Activated CD4-positive, alpha-beta T cell treated with anti-CD3 and anti-CD28 coated beads, Interleukin-2, amount 50 U/mL, for 48 hours (primary cell): ENCODE measurements around the gene BARX1.
"Not testable (repeated sequence)": the region's sequence is repeated elsewhere in the genome, so short reads cannot be mapped to it uniquely, and the experiment has no call there.

ENCODE experiments used
- DNase-seq, 2 experiments: peaks; one replicate each; pipeline ENCODE4 v3.0.0-alpha.2; 2020

BARX1 gene

DNA sequence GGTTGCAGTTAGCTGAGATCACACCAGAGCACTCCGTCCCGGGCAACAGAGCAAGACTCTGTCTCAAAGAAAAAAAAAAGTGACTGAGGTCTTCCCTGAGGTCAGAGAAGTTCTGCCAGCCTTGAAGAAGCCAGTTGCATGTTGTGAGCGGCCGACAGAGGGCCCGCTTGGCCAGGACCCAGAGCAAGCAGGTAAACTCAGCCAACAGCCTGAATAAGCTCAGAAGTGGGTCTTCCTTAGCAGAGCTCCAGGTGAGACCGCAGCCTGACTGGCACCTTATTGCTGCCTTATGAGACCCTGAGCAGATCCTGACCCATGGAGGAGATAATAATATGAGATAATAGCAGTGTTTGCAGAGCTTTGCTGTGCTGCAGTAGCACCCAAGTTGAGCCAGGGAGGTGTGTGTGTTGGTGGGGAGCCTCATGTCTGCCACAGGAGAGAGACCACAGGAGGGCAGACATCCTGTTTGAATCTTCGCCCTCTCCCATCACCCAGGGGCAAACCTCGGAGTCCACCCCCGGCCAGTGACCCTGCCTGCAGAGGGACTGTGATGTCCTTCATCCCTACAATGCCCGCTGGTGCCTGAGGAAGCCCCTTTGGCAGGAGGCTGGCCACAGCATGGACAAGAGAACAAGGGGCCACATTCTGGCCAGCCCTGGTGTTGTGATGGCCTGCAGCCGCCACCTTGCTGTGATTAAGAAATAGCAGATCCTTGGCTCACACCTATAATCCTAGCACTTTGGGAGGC lies 10.8 kb upstream of the BARX1 start:
- no peak for DNase-seq

DNA sequence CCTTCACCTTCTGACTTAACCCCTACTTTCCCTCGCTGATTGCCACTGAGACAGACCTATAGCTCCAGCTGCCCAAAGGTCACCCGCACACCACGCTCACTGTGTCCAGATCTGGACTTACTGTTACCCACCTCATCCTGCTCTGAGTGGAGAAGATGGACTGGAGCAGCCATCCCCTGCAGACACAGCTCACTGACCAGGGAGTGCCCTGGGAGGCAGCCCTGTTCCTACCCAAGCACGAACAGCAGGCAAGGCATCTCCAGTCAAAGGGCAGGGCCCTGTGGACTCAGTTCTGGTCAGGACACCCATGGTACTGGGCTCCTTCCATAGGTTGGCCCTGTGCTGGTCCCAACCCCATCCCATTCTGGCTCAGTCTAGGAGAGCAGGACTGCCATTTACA lies 9.5 kb upstream of the BARX1 start:
- DNase-seq: no peak

DNA sequence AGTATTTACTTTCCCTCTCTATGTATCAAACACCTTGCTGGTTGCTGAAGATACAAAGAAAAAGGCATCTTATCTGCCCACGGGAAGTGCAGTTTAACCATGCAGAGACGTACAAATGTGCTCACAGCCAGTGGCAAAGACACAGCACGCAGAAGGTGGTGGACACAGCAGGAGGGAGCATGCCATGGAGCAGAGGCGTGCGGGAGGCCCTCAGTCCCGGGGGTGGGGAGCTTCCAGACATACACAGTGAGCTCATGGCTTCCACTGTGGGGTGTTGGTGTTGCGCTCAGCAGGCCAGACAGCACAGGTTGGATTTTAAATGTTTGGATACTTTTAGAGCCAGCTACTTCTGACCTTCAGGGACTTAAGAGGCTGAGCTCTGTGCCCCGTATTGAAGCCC lies 8.8 kb upstream of the BARX1 start:
- DNase-seq: no peak

DNA sequence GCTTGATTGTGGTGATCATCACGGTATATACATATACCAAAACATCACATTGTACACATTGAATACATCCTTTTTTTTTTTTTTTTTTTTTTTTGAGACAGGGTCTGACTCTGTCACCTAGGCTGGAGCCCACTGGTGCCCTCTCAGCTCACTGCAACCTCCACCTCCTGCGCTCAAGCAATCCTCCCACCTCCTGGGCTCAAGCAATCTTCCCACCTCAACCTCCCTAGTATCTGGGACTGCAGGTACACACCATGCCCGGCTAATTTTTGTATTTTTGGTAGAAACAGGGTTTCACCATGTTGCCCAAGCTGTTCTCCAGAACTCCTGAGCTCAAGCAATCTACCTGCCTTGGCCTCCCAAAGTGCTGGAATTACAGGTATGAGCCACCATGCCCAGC lies 8.3 kb upstream of the BARX1 start:
- DNase-seq: not testable (repeated sequence)

DNA sequence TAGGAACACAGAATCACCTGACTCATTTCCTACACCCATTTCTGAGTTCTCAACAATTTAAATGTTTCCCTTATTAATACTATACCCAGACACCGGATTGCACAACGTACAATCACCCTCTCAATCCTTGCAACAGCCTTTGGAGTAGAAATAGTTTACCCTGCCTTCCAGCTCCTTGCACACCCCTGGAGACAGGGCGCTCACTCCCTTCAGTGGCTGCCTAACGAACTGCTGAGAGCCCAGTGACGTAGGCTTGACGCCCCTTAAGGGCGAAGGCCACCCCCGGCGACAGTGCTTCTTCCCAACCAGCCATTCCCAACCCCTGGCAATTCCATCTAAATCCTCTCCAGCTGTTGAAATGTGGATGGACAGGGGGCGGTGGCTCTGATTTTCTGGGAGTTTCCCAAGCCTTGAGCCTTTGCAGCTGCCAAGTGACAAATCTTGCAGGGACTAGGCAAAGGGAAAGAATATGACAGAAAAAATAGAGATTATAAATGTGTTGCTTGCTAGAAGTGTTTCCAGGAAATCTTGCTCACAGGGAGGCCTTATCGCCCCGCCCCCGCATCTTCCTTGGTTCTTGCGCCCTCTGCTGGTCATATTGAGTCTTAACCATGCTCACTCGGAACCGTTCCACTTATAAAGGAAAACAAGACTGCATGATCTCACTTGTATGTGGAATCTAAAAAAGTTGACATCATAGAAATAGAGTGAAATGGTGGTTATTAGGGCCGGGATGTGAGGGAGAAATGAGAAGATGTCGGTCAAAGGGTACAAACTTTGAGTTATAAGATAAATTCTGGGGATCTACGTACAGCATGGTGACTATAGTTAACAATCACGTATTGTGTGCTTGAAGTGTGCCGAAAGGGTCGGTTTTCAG lies 7.6 kb upstream of the BARX1 start:
- DNase-seq: peak; percentile 76 to 84

DNA sequence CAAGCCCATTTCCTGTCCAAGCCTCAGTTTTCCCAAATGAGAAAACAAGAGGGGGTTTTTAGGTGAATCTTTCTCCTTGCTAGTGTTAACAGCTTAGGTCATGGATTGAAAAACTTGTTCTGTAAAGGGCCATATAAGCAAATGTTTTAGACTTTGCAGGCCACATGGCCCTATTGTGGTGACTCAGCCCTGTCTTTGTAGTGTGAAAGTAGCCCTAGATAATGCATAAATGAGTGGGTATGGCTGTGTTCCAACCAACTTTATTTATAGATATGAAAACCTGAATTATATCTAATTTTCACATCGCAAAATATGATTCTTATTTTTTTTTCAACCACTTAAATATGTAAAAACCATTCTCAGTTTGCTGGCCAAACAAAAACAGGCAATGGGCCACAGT lies 6.9 kb upstream of the BARX1 start:
- no peak for DNase-seq

DNA sequence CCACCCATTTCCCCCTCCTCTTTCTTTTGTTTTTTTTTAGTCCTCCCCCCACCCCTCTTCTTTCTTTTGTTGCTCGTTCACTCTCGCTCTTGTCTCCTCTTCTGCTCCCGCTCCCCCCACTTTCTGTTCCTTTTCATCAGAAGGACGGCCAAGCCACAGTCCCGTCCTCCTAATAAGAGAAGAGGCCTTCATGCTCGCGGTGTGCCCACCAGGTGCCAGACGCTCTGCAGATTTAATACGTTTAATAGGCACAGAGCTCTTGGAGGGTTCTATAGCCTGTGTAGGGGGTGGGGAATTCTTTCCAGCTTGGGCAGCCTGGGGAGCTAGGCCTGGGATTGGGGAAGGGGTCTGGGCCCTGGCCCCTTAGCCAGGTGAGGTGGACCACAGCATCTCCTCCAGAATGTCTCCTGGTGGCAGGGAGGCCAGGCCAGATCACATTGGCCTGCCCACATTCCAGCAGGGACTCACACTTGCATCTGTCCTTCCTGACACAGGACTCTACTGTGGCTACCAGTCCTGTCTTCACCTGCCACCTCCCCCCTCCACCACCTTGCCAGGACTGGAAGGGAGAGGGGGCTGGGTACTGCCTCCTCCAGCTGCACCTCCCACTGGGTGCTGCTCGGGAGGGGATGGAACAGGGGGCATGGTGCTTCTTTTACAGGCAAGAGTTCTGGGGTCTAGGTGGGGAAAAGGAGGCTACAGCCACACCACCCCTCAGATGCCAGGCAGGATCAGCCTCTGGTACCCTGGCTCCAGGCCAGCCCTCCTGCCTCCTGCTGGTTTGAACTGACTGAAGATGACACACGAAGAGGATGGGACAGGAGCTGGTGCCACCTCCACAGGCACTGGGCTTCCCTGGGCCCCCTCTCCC lies 6.1 kb upstream of the BARX1 start:
- DNase-seq: no peak

DNA sequence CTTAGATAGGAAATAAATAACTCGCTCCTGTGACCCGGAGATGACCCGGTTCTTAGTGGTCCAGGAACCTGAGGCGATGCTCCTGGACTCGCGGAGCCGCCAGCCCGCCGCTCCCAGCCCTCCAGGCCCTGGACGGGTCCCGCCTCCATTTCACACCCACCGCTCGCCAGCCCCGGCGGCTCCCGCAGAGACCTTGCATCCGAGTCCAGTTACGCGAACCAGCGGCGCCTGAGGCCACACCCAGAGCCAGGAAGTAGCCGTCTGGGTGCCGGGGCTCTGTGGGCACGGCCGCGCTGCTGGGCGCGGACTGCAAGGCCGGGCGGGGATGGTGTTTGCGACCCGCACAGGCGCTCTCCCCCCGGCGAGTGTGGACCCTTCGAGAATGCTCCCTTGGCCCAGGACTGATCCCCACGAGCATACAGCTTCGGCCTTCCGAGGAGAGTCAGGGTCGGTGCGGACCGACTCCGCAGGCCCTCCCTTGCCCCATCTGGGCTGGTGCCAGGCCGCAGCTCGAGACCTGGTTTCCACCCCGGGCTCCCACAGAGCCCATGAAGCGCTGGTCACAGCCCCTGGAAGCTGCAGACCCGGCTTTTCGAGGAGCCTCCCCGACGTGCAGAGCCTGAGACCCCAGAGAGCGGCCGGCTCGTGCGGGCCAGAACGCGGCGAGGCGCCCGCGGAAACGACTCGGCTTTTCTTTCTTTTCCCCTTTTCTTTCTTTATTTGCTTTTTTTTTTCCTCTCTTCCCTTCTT lies 5.2 kb upstream of the BARX1 start:
- no peak for DNase-seq

DNA sequence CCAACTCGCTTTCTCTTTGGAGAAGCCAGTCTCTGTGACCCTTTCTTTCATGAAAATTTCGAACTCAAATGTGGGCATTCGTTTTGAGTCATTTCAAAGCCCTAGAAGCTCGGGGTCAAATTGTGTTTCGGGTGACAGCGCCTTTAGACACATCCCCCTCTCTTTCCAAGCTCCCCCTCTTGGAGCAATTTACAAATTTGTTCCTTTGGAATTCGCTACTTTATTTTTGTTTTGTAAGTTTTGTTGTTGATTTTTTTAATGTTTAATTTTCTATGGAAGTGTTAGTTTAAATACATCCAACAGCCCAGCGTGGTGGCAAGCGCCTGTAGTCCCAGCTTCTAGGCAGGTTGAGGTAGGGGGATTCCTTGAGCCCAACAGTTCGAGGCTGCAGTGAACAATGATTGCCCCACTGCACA lies 4.6 kb upstream of the BARX1 start:
- no peak for DNase-seq

DNA sequence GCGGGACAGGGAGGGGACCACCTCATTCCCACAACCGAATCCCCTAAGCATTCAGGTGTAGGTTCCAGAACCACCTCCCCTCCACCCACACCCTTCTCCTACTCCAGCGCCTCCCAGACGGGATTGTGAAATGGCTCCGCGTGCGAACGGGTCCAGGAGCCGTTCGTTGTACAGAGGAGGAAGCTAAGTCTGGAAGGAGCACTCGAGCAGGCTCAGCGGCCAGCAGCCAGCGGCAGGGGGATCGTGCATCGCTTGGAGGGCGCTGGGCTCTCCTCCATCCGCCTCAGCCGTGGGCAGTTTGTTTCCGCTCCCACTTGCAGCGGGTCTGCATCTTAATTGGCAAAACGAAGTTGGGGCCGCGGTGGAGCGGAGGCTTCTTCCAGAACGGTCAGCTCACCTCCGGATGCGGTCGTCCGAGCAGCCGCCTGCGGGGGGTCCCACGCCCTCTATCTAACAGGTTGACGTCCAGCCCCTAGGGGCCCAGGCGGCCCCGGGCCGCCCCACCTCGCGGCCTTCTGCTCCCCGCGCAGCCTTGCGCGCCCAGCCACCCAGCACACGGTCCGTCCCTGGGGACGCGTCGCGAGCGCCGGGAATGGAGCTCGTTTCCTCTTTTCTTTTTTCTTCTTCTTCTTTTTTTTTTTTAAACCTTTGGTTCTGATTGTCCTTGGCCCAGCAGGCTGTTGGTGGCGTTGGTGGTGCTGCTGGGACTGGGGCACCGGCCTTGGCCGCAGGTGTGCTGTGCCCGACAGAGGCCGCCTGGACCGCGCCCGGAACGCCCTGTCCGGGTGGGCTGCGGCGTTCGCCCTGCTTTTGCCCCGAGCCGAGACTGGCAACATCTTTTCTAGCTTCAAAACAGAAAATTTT lies 3.9 kb upstream of the BARX1 start:
- DNase-seq: no peak

DNA sequence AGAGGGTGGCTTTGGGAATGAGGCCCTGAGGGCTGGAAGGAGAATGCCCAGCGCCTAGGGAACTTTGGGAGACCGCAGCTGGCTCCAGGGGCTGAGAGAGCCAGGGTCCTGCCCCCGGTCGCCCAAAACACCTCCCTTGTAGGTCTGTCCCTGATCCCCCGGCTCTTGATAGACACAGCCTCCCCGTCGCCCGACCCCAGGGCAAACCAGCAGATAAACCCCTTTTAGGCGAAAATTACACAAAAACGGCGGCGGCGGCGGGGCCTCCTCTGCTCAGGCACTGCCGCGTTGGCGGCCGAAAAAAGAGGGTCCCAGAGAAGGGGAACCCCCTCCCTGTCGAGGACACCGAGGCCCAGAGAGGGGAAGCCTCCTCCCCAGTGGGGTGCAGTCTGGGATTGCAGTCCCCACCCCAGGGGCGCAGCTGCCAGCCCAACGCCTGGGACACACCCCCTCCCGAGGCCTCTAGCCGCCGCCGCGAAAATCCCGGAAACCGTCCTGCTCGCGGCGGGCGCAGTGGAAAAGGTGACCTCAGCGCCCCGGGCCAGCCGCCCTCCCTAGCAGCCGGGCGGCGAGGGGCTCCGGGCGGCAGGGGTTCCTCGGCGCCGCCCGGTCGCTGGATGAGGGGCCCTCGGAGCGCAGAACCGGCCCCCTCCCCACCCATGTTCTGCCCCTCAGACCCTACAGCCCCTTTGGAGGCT lies 3.1 kb upstream of the BARX1 start:
- DNase-seq: no peak

DNA sequence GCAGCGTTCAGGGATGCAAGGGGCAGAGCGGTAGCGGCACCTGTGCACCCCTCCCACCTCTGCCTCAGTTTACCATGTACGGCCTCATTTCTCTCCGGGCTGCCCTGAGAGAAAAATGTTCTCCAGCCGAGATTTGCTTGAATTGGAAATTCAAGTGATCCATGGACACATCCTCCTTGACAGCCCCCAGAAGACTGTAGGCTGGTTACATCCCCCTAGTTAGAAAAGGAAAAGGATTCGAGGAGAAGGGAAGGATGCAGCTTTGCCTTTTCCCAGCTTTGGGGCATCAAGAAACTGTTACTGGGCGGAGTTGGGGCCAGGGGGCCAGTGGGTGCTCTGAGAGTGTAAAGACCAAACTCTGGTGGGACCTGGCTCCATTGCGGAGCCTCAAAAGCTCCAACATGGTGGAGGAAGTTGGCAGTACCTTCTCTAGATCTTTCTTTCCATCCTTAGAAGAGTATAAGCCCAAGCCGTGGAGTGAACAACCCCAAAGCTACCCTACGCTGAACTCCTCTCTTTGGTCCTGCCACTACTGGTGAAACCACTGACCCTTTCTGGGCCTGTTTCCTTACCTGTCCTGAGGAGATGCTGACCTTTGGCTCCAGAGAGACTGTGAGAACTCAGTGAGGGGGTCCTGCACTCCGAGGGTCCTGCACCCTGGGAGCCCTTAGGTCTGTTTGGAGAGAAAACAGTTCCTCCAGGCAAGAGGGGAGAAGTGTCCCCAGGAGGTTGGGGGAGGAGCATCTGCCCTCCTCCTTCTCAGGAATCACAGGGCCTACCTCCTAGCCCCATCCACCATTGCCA lies 1.0 kb upstream of the BARX1 start:
- DNase-seq: no peak

DNA sequence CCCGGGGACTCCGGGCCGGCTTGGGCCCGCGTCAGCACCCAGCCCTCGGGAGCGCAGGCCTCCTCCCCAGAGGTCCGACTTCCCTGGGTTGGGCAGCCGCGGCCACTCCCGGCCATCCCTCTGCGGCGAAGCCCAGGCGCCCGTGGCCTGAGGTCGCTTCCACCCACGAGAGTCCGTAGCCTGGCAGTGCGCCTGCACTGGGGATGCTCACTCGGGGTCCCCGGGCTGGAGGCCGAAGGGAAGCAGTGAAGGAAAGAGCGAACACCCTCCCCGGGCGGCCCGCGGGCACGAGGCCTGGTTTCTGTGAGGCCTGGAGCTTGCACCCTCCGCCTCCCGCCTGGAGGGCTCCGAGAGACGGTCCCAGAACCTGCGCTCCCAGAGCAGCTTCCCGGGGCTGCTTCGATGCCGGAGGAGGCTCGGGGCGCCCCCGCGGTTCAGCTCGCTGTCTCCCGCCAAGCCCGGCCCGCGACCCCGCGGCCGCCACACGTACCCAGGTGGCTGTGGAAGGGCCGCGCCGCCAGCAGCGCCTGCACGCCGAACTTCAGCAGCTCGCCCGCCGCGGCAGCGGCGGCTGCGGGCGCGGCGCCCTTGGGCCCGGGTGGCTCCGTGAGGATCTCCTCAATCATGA lies 607 bp downstream of the BARX1 start:
- DNase-seq: no peak

DNA sequence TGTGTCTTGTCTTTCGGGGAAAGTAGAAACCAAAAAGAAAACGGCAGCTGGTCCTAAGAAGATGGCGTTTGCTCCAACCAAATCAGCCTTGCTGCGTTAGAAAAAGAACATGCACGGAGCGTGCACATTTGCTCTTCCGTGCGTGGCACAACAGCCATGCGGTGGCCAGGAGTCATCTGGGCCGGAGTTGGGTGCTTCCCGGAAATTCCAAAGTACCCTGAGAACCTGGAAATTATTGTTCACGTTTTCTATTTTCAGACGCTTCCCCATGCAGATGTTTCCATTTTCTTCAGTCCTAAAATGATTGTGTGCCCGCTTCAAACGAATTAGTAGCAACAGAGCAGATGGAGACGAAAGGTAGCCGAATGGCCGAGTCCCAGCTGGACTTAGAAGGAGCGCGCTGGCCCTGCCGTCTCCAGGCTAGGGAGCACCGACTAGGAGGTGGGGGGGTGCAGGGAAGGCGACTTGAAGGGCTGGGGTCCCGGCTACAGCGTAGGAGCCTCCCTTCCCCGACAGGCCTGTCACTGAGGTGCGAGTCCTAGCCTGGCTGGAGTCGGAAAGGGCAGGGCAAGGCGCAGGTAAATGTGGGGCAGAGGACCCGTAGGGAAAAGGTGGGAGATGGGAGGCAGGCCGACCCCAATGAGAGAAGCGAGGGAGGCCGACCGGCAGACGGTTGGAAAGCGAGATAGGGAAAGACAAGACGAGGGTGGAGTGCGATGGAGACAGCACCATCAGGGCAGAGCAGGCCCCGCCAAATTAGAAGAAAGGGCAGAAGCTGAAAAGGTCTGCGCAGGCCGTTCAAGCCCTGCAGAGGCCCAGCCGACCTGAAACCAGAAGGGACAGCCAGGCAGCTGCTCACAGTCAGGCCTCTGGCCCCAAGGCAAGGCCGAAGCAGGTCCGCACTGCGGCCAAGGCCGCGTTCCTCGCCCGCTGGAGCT lies 1.4 kb downstream of the BARX1 start:
- no peak for DNase-seq

DNA sequence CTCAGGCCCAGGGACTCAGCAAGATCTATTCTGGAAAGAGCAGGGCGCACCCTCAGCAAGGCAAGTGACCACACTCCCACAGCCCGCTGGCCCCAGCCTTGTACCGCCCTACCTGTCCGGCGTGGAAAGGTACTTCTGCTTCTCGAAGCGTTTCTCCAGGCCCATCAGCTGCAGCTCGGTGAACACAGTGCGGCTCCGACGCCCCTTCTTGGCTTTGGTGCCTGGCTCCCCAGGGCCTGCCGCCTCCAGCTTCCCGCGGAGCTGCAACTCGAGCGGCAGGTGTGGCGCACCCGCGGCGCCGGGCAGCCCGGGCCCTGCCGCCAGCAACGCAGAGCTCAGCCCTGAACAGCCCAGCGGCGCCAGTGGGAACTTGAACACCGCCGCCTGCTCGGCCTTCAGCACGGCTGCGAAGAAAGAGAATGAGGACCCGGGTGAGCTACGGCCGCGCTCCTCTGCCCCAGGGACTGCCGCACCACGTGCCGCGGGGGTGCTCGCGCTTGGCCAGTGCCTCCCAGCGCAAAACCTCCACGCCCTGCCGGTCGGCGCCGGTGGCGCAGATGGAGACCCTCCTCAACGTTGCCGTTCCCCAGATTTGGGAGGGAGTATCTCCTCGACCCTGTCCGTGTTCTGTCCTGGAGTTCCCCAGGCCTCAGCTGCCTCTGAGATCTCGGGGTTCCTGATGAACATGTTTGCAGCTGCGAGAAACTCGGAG lies 2.2 kb downstream of the BARX1 start:
- DNase-seq: no peak

DNA sequence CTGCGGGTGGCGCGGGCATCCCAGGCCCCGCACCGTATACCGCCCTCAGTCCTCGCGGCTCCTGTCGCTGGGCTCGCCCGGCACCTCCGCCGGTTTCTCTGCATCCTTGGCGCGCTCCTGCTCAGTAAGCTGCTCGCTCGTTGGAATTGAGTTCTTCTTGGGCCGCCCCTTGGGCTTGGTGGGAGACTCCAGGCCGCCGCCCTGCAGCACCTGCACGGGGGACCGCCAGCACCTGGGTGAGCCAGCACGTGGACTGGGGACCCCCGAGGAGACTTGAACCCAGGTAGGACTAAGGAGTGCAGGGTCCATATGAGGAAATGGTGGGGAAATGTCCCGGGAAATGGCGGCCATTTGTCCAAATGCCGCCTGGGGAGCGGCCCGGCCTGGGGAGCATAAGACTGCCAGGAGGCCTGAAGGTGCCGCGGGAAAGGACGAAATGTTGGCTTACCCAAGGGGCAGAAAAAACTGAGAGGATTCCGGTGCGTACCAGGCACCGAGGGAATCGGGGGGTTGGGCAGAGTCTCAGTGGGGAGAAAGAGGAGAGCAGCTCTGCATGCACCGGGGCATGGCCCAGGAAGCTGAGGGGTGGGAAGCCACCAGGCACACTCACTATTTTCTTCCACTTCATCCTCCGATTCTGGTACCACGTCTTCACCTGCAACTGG lies 2.9 kb downstream of the BARX1 start:
- DNase-seq: no peak

DNA sequence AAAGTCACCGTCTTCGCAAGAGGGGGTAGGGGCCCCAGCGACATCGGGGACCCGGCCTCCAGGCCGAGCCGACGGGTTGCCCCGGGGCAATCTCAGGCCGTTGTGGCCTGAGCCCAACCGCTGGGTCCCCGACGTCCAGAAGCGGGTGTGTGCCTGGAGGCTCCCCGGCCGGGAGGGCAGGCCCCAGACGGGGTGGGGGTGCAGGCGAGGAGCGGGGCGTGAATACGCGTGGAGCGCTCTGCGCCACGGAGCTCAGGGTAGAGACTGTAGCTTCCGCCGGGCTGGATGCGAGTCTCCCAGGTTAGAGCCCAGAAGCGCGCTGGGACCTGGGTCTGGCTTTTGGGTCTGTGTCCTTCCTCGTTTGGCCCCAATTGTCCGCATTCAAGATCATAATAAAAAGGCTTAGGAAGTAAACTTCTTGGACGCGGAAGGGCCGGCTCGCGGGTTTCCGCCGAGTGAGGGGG lies 3.5 kb downstream of the BARX1 start:
- no peak for DNase-seq
